ENCODE measurements around the gene PMPCA.
"Not testable (repeated sequence)": the region's sequence is repeated elsewhere in the genome, so short reads cannot be mapped to it uniquely, and the experiment has no call there.

Gene PMPCA

GRCh38 chr9:136412962-136413361, 2.5 kb downstream of the PMPCA start:
- no peak for DNase-seq (ENCODE audit: low read depth)

DNA sequence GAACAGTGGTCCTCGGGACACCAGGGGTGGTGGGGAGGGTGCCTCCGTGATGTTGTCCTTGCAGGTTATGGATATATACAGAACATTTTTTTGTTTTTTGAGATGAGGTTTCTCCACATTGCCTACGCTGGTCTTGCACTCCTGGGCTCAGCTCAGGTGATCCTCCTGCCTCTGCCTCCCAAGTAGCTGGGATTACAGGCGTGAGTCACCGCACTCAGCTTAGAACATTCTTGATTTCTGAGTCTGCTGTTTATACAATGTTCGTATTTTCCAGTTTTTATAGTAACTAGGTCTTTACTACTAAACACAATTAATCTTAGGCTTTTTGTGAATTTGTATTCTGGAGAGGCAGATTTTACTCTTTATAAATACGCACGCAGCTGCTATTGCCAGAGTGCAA, 6.0 kb downstream of the PMPCA start:
- no peak for DNase-seq (ENCODE audit: low read depth)

DNA sequence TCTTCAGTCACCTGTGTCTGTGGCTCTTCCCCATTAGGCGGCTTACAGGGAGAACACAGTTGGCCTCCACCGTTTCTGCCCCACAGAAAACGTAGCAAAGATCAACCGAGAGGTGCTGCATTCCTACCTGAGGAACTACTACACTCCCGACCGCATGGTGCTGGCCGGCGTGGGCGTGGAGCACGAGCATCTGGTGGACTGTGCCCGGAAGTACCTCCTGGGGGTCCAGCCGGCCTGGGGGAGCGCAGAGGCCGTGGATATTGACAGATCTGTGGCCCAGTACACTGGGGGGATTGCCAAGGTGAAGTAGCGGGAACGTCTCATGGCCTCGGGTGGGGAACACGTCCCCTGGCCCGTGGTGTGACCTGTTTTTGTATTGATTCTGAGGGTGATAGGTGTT, 6.5 kb downstream of the PMPCA start:
- no peak for DNase-seq (ENCODE audit: low read depth)

DNA sequence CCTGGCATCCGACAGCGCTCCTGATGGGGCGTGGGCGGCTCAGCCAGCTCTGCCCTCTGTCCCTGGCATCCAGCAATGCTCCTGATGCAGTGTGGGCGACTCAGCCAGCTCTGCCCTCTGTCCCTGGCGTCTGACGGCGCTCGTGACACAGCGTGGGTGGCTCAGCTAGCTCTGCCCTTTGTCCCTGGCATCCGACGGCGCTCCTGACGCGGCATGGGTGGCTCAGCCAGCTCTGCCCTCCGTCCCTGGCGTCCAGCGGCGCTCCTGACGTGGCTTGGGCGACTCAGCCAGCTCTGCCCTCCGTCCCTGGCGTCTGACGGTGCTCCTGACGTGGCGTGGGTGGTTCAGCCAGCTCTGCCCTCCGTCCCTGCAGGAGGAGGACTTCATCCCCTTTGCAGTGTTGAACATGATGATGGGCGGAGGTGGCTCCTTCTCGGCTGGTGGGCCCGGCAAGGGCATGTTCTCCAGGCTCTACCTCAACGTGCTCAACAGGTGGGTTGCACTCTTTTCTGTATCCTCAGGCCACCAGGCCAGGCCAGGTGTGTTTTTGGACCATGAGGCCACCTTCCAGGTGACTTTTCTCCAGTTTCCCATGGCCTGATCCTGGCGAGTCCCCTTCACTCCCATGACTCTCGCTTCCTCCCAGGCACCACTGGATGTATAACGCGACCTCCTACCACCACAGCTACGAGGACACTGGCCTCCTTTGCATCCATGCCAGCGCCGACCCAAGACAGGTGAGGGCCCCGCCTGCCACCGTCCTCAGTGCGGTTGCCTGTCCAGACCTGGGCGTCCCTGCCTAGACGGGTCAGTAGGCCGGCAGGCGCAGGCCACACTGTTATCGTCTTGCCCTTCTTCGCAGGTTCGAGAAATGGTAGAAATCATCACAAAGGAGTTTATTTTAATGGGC, 8.0 kb downstream of the PMPCA start:
- no peak for DNase-seq (ENCODE audit: low read depth)

DNA sequence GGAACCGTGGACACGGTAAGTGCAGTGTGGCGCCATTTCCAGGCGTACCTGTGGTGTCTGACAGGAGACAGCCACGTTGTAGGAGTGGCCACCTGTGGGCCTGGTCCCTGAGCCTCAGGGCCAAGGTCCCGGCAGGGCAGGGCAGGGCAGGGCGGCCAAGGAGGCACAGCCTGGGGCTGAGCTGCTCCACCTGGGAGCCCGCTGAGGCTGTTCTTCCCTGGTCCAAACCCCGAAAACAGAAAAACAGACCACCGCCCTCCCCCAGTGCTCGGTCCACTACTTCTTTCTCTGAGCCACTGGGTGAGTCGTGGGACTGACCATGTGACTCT, 8.6 kb downstream of the PMPCA start:
- no peak for DNase-seq (ENCODE audit: low read depth)

DNA sequence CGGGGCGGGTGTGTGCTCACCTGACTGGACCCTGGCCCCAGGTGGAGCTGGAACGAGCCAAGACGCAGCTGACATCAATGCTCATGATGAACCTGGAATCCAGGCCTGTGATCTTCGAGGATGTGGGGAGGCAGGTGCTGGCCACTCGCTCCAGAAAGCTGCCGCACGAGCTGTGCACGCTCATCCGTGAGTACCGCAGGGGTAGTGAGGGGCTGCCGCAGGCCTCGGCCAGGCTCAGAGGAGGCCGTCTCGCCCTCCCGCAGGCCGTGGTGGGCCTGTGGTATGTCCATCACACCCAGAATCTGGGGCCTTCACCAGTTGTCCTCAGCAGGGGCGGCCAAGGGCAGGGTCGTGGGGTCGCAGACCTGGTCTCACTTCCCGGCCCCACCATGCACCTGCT, 11.3 kb downstream of the PMPCA start:
- DNase-seq (ENCODE audit: low read depth): no peak

DNA sequence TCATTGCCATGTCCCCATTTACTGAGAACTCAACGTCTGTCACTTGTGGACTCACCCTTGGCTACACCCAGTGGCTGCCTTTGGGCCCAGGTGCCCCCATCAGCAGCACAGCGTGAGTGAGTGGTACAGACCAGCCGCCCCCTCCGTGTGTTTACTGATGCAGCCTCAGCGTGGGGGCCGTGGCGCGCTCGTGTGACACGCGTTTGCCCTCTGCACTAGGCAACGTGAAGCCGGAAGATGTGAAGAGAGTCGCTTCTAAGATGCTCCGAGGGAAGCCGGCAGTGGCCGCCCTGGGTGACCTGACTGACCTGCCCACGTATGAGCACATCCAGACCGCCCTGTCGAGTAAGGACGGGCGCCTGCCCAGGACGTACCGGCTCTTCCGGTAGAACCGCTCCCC, 12.4 kb downstream of the PMPCA start:
- DNase-seq (ENCODE audit: low read depth): no peak

- no peak for DNase-seq (ENCODE audit: low read depth)
Observed at GRCh38 chr9:136423432-136424146, 13.1 kb downstream of the PMPCA start.

DNA sequence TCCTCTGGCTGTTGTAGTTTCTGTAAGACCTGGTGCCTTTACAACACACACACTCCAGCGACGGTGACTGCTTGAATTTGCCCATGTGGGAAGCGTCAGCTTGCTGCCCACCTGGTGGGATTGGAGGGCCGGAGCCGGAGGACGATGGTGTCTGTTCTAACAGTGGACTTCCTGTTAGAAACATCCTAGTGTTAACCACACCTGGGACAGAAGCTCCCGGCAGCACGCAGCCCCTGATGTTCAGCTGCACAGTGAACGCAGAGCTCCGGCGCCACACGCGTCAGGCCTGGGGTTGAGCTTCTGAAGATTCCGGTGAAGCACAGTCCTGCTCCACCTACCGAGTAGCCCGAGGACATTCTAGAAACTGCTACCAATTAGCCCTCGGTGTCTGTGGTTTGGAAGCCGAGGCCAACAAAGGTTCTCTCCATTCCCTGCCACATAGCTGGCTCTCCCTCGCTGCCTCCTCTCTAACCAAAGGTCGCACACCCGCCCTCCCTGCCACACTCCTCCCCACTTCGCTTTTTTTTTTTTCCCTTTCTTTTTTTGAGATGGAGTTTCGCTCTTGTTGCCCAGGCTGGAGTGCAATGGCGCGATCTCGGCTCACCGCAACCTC, 14.4 kb downstream of the PMPCA start:
- no peak for DNase-seq (ENCODE audit: low read depth)

DNA sequence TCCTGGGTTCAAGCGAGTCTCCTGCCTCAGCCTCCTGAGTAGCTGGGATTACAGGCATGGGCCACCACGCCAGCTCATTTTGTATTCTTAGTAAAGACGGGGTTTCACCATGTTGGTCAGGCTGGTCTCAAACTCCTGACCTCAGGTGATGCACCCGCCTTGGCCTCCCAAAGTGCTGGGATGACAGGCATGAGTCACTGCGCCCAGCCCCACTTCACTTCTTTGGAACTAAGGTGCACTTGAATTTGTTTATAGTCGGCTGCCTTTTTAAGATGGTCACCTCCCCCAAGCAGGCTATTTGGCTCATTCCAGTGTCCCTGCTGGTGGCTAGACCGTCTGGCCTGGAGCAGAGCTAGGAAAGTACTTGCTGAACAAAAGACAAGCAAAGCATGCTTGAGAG, 14.9 kb downstream of the PMPCA start:
- not testable (repeated sequence) for DNase-seq (ENCODE audit: low read depth)

GRCh38 chr9:136426787-136427186, 16.3 kb downstream of the PMPCA start:
- no peak for DNase-seq (ENCODE audit: low read depth)

GRCh38 chr9:136429075-136429628, 18.7 kb downstream of the PMPCA start:
- no peak for DNase-seq (ENCODE audit: low read depth)

DNA sequence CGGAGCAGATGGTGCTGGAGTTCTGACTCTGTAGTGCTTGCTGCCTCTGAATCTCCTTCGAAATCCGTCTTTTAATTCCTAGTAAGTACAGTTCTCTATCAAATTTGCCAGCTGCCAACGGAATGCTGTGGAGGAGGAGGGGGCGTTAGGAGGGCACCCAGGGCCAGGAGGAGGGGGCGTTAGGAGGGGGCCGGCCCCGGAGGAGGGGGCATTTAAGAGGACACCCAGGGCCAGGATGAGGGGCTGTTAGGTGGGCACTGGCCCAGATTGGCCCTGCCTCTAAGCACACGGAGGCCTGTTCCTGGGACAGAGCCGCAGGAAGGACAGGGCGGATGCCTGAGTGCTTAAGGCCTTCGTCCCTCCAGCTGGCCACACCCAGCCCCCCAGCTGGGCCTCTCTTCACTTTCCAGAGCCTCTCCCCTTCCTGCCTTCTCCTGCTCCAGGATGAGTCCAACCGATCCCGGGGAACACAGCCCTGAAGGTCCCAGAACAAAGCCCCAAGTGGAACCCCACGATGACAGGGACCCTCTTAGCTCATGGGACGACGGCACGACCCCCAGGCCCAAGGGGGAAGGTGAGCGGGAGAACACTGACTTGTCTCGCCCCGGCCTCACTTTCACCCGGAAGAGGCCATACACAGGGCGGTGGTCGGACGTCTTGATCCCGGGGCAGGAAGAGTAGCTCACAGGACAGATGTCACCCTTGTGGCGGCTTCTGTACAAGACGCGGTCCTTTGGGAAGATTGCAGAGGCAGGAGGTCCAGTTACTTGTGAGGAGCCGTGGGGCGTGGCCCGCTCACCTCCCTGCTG, 19.4 kb downstream of the PMPCA start:
- DNase-seq (ENCODE audit: low read depth): no peak

GRCh38 chr9:136430588-136431234, 20.3 kb downstream of the PMPCA start:
- no peak for DNase-seq (ENCODE audit: low read depth)

DNA sequence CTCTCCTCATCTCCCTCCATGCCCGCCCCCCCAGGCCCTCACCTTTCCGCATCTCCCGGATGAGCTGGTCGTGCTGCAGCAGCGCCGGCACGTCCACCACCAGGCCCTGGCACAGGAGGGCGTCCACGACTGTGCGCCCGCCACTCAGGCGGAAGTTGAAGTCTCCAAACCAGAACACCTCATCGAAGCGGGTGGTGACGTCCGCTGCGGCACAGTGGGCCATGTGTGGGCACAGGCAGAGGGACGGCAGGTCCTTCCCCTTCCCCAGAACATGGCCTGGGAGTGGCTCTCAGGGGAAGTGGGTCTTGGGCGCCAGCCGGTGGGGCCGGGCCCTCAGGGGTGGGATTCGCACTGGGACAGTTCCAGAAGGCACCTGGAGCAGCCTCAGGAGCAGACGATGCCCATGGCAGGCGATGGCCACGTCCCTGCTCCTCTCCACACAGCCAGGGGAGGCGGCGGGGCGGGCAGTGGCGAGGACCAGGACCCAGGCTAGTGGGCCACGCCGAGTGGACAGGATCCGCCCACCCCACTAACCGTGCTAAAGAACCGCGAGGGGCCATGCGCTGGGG, 21.4 kb downstream of the PMPCA start:
- DNase-seq (ENCODE audit: low read depth): no peak

DNA sequence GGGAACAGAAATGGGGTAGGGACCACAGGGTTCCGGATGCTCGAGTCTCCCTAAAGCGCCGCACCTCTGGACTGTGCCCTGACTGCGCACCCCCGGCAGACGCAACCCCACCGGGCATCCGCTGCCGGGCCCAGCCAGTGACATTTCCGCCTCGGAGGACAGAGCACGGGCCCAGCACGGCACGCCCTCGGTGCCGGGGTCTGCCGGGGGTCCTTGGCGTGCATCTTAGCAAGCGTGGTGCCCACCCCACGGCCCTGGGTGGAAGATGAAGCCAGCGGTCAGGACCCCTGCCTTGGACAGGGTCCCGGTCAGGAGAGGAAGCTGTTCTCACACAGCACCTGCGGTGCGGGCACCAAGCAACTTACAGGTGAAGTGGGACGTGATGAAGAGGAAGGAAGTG, 22.1 kb downstream of the PMPCA start:
- no peak for DNase-seq (ENCODE audit: low read depth)

DNA sequence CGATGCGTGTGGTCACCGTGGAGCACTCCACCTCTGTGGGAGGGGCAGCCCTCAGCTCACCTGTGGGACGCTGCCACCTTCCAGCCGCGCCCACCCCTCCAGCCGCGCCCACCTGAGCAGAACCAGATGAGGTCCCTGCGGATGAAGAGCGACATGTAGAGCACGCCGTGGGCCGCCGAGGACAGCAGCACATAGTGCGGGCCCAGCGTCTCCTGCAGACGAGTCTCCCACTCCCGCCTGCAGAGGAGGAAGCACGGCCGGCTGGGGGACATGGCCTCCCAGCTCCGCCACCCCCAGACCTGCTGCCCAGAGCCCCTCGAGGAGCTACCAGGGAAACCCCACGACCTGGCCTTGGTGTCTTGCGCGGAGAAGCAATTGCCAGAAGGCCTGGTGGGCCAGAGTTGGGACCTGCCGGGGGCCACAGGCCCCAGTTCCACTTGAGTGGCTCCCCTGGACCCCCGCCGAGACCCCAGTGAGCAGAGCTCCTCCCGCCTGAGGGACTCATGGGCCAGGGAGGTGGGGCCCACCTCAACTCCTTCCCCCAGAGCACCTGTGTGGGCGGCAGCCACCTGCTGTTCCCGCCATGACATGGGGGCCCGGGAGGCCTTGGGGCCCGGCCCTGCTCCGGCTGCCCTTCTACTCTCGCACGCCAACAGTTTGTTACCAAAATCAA, 22.7 kb downstream of the PMPCA start:
- no peak for DNase-seq (ENCODE audit: low read depth)

DNA sequence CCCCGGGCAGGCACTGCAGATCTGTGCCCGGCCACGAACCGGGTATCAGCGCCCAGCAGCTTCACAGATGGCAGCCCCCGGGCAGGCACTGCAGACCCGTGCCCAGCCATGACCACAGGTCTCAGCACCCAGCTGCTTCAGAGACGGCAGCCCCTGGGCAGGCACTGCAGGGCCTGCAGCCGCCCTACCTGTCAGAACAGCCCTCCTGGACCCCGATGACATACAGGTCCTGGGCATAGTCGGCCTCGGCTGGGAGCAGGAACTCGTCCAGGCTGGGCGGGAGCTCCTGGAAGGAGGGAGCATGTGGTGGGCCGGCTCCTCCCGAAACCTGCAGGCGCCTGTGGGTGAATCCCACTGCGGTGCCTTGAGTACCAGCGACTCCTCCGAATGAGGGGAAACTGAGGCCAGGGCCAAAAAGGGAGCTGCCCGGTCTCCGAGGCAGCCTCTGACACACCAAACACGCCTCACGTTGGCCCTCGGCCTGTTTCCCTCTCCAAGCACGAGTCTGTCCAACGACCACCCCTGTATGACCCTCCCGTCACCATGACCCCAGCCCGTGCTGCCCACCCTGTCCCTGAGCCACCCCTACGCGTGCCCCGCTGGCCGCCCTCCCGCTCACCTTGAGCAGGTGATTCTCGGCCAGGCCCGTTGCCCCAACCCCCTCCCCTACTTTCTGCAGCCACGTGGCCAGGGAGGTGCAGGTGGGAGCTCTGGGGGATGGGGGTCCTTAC, 23.6 kb downstream of the PMPCA start:
- DNase-seq (ENCODE audit: low read depth): no peak

DNA sequence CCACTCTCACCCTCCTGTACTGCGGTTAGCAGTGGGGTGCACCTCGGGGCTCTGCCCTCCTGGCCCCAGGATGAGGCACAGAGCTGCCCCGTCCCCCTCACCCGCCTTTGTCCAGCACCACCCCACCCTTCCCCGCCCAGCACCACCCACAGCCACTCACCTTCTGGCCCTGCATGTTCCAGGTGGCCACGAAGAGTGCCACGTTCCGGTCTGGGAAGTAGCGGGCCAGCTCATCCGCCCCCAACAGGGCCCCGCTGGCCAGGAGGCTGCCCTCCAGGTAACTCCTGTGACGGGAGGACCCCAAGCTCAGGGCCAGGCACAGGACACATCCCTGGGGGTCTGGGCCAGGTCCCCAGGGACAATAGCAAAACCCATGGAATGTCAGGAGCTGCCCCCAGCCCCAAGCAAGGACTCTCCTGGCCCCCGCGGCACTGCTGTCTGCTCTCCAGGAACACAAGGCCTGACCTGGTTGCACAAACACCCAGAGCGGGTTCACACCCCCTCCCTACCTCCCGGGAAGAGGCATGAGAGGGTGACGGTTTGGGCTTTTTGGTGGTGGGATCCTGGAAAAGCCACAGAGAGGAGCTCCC, 24.2 kb downstream of the PMPCA start:
- no peak for DNase-seq (ENCODE audit: low read depth)

Measured in stimulated activated CD8-positive, alpha-beta memory T cell treated with anti-CD3 and anti-CD28 coated beads, Interleukin-15, amount 100 ng/mL, for 24 hours (primary cell).